H1 (cell line): ENCODE results near the gene CRB2. TPM values are rescaled to one million over a fixed set of nuclear protein-coding genes. Genes with fewer than 3 reads are reported as not detected.

Source experiments
- CTCF ChIA-PET: fragments of 300-600 bp; sonication (Branson Sonifier 250); formaldehyde crosslinking; loops from one replicate; lab custom pipeline; 2021; ENCODE audit not compliant: partially characterized antibody; lab: Charles Lee
- POLR2A ChIA-PET: fragments of 300-600 bp; sonication (Branson Sonifier 250); formaldehyde crosslinking; loops from one replicate; lab custom pipeline; 2021; ENCODE audit warnings: inconsistent platforms; ENCODE audit not compliant: partially characterized antibody; lab: Charles Lee
- DNase-seq, 2 experiments: peaks; one replicate each; pipeline versions ENCODE4 v3.0.0 to v3.0.0-alpha.2; 2010 to 2022; ENCODE audit warnings: low spot score in 2 of 2, low read depth in 1 of 2, mixed read lengths in 1 of 2
- FAIRE-seq: peaks from 2 replicates; lab custom pipeline; 2011; peaks lifted over from hg19 to GRCh38; lab: Jason Lieb, UNC
- H2AFZ ChIP-seq: 2 replicates; pipeline ENCODE4 v1.8.1; 2012; ENCODE audit warnings: low read length, inconsistent platforms
- H2AK5ac ChIP-seq: 2 replicates; pipeline ENCODE4 v1.6.1; 2013; ENCODE audit warnings: low read depth, low read length
- H2BK120ac ChIP-seq: replicated peaks from 2 replicates; pipeline ENCODE3; 2013; ENCODE audit warnings: low read depth, low read length, inconsistent platforms
- H2BK12ac ChIP-seq: 2 replicates; pipeline ENCODE4 v1.6.1; 2013; ENCODE audit warnings: low read depth, low read length
- H2BK15ac ChIP-seq: 2 replicates; pipeline ENCODE4 v1.6.1; 2013; ENCODE audit warnings: low read length
- H2BK20ac ChIP-seq: 2 replicates; pipeline ENCODE4 v1.6.1; 2013; ENCODE audit warnings: low read length
- H2BK5ac ChIP-seq: 2 replicates; pipeline ENCODE4 v1.6.1; 2013; ENCODE audit warnings: low read depth, low read length
- H3K14ac ChIP-seq: 2 replicates; pipeline ENCODE4 v1.6.1; 2013; ENCODE audit warnings: inconsistent platforms; ENCODE audit not compliant: insufficient read length
- H3K18ac ChIP-seq: 2 replicates; pipeline ENCODE4 v1.6.1; 2013; ENCODE audit warnings: low read length; ENCODE audit errors: extremely low read depth
- H3K23ac ChIP-seq: 2 replicates; pipeline ENCODE4 v1.6.1; 2013; ENCODE audit warnings: inconsistent platforms; ENCODE audit not compliant: insufficient read length
- H3K23me2 ChIP-seq: 2 replicates; pipeline ENCODE4 v1.6.1; 2013; ENCODE audit warnings: low read depth, low read length
- H3K27ac ChIP-seq: 2 replicates; pipeline ENCODE4 v1.6.1; 2011; ENCODE audit warnings: low read depth, low read length, inconsistent platforms
- H3K27me3 ChIP-seq, 4 experiments: replicated peaks in 1 of 4; 1 replicate in 1 of 4; 2 replicates in 3 of 4; pipeline versions ENCODE4 v1.6.1 to v1.8.1; 2011 to 2013; ENCODE audit warnings: low read length in 3 of 4, mild to moderate bottlenecking in 3 of 4, inconsistent platforms in 2 of 4, mixed read lengths in 2 of 4, moderate library complexity in 1 of 4; ENCODE audit not compliant: control insufficient read depth in 3 of 4, insufficient read depth in 3 of 4; ENCODE audit errors: extremely low read depth in 1 of 4
- H3K36me3 ChIP-seq, 4 experiments: 2 replicates each; pipeline versions ENCODE4 v1.6.1 to v1.8.1; 2011 to 2013; ENCODE audit warnings: mild to moderate bottlenecking in 4 of 4, low read length in 3 of 4, moderate library complexity in 2 of 4, control low read depth in 1 of 4, inconsistent platforms in 1 of 4; ENCODE audit not compliant: insufficient read depth in 4 of 4, control insufficient read depth in 2 of 4
- H3K4ac ChIP-seq: replicated peaks from 2 replicates; pipeline ENCODE3; 2013; ENCODE audit warnings: low read length, low read depth, mixed read lengths, inconsistent platforms; ENCODE audit not compliant: insufficient read length
- H3K4me1 ChIP-seq, 4 experiments: replicated peaks in 1 of 4; 1 replicate in 1 of 4; 2 replicates in 3 of 4; pipeline versions ENCODE4 v1.6.1 to v1.8.1; 2011 to 2013; ENCODE audit warnings: low read length in 3 of 4, inconsistent platforms in 2 of 4, mixed read lengths in 1 of 4; ENCODE audit not compliant: insufficient read depth in 4 of 4, control insufficient read depth in 3 of 4
- H3K4me2 ChIP-seq, 2 experiments: 2 replicates each; pipeline versions ENCODE4 v1.6.1 to v1.8.1; 2011 to 2013; ENCODE audit warnings: low read depth in 2 of 2, low read length in 2 of 2, control low read depth in 1 of 2, inconsistent platforms in 1 of 2, mild to moderate bottlenecking in 1 of 2; ENCODE audit not compliant: insufficient read depth in 1 of 2
- H3K4me3 ChIP-seq, 4 experiments: fragments of 200-600, 300-600 bp in 1 of 4; sonication (generic), shearing (Covaris generic), sonication (Bioruptor Twin) in 1 of 4; 2 replicates each; pipeline versions ENCODE4 v1.5.1 to v1.8.1; 2011 to 2016; ENCODE audit warnings: low read length in 4 of 4, low read depth in 3 of 4, control low read depth in 2 of 4, inconsistent platforms in 2 of 4, mild to moderate bottlenecking in 2 of 4, mixed read lengths in 1 of 4, moderate library complexity in 1 of 4; ENCODE audit not compliant: insufficient read depth in 2 of 4; ENCODE audit errors: extremely low read depth in 1 of 4
- H3K56ac ChIP-seq: replicated peaks from 2 replicates; pipeline ENCODE3; 2013; ENCODE audit warnings: low read depth, mild to moderate bottlenecking, mixed read lengths, low read length, inconsistent platforms; ENCODE audit not compliant: insufficient read length
- H3K79me1 ChIP-seq: 2 replicates; pipeline ENCODE4 v1.6.1; 2013; ENCODE audit warnings: low read depth, low read length, control low read depth
- H3K79me2 ChIP-seq, 2 experiments: 2 replicates each; pipeline versions ENCODE4 v1.6.1 to v1.8.1; 2012 to 2013; ENCODE audit warnings: low read length in 2 of 2, mild to moderate bottlenecking in 2 of 2, inconsistent platforms in 1 of 2; ENCODE audit not compliant: insufficient read depth in 2 of 2, control insufficient read depth in 1 of 2
- H3K9ac ChIP-seq, 4 experiments: replicated peaks in 1 of 4; 1 replicate in 1 of 4; 2 replicates in 3 of 4; pipeline versions ENCODE4 v1.6.1 to v1.8.1; 2011 to 2013; ENCODE audit warnings: low read depth in 3 of 4, low read length in 3 of 4, control low read depth in 2 of 4, mild to moderate bottlenecking in 2 of 4, moderate library complexity in 2 of 4, inconsistent platforms in 1 of 4; ENCODE audit errors: extremely low read depth in 1 of 4
- H3K9me3 ChIP-seq, 2 experiments: 2 replicates each; pipeline versions ENCODE4 v1.6.1 to v1.8.1; 2012 to 2013; ENCODE audit warnings: mild to moderate bottlenecking in 2 of 2, moderate library complexity in 2 of 2, control low read depth in 1 of 2, inconsistent platforms in 1 of 2, low read depth in 1 of 2, low read length in 1 of 2, mixed read lengths in 1 of 2; ENCODE audit not compliant: insufficient read depth in 2 of 2
- H4K20me1 ChIP-seq, 2 experiments: replicated peaks in 1 of 2; 2 replicates each; pipeline versions ENCODE3 to v1.8.1; 2011 to 2013; ENCODE audit warnings: inconsistent platforms in 2 of 2, low read length in 2 of 2, mild to moderate bottlenecking in 1 of 2; ENCODE audit not compliant: insufficient read depth in 2 of 2, control insufficient read depth in 1 of 2
- H4K5ac ChIP-seq: 2 replicates; pipeline ENCODE4 v1.6.1; 2013; ENCODE audit warnings: low read length, low read depth, mixed read lengths, inconsistent platforms; ENCODE audit not compliant: insufficient read length
- H4K8ac ChIP-seq: 2 replicates; pipeline ENCODE4 v1.8.0; 2013; ENCODE audit warnings: mild to moderate bottlenecking, moderate library complexity, low read length, inconsistent platforms; ENCODE audit not compliant: insufficient read depth; ENCODE audit errors: extremely low read depth
- H4K91ac ChIP-seq: replicated peaks from 2 replicates; pipeline ENCODE3; 2013; ENCODE audit warnings: low read length, mixed read lengths, inconsistent platforms; ENCODE audit not compliant: insufficient read length
- BACH1 ChIP-seq: IDR thresholded peaks from 2 replicates; pipeline ENCODE4 v1.6.1; 2012; ENCODE audit warnings: low read length, improper control_type of control experiment
- EGR1 ChIP-seq: IDR thresholded peaks from 2 replicates; pipeline ENCODE4 v1.6.1; 2011; ENCODE audit warnings: low read depth, low read length, borderline replicate concordance
- EZH2 ChIP-seq: fragments of 200-600 bp; sonication (generic); IDR thresholded peaks from 2 replicates; pipeline ENCODE4 v1.7.1; 2012; ENCODE audit warnings: low read depth, mild to moderate bottlenecking, moderate library complexity, low read length, inconsistent platforms; ENCODE audit not compliant: severe bottlenecking
- MAFK ChIP-seq: IDR thresholded peaks from 2 replicates; pipeline ENCODE4 v1.6.1; 2012; ENCODE audit warnings: low read depth, mild to moderate bottlenecking, improper control_type of control experiment, low read length
- WGBS, 2 experiments: shearing (Covaris generic) in 1 of 2; methylation state at CpG; one replicate each; pipeline versions ENCODE4 v1.1.6 to v1.1.7; 2013 to 2015; ENCODE audit warnings: low lambda C conversion rate in 2 of 2, mixed read lengths in 2 of 2, inconsistent platforms in 1 of 2, low coverage in 1 of 2, missing lambda C conversion rate in 1 of 2; ENCODE audit not compliant: insufficient replicate concordance in 2 of 2, insufficient coverage in 1 of 2, insufficient read length in 1 of 2; ENCODE audit errors: extremely low coverage in 1 of 2, missing lambda C conversion rate in 1 of 2; 5-methylcytosine and 5-hydroxymethylcytosine counted together
- polyA plus RNA-seq, 7 experiments: library from polyadenylated mRNA; depleted of rRNA in 3 of 7; stranded (reverse) in 5 of 7; unstranded in 2 of 7; fragments of >200 nt in 5 of 7; fragments of 200-250 nt in 2 of 7; gene quantifications; 1 replicate in 5 of 7; 2 replicates in 1 of 7; 4 replicates in 1 of 7; pipeline versions ENCODE4 v1.2.1 to v1.2.3, GENCODE V29; 2011 to 2013; ENCODE audit warnings: missing spikeins in 2 of 7, mixed read lengths in 2 of 7
- total RNA-seq: library from RNA; stranded (reverse); fragmentation: NEBNext Ultra II Directional; extraction: Animal tissue kit (Norgen Biotek cat#: 25700); gene quantifications from 2 replicates; pipeline ENCODE4 v1.2.1, GENCODE V29; 2021

The CRB2 gene
- total and polyA plus RNA-seq, 2 of the 8 experiments (the other 6 are each of a cell fraction or from before 2014, with no cell fraction given), result 4.0 to 8.4 TPM

- no peak overlapping the region for H4K5ac ChIP-seq
- no peak overlapping the region for H2BK5ac ChIP-seq
- POLR2A ChIA-PET, result interaction anchor here (1.0 to 1.5 kb wide), 2 partner anchors 240 to 254 kb away, joined by 3 to 5 read pairs; no protein-coding TSS in a partner anchor
- no peak overlapping the region for H3K18ac ChIP-seq
- no peak overlapping the region for H2BK120ac ChIP-seq
- H4K8ac ChIP-seq, result no peak overlapping the region
- no peak overlapping the region for H3K56ac ChIP-seq
- peaks cover 0 to 11% (median 0%) of the 10 kb centered on the region in 4 experiments; a peak in 2 of 7 replicates for H3K4me1 ChIP-seq
- H2BK20ac ChIP-seq, result no peak overlapping the region
- peaks cover 11% of the 10 kb centered on the region for H3K23me2 ChIP-seq
- H3K27me3 ChIP-seq, result no peaks in the 10 kb centered on the region
- H3K23ac ChIP-seq, result no peak overlapping the region
- no peak overlapping the region for H2AK5ac ChIP-seq
- no peak overlapping the region for H3K14ac ChIP-seq
- CTCF ChIA-PET, result interaction anchor here (0.5 to 2.9 kb wide), 6 partner anchors 8 to 263 kb away, joined by 3 to 14 read pairs (median 3); no protein-coding TSS in a partner anchor
- H3K4me2 ChIP-seq, result no peak overlapping the region
- no peak for FAIRE-seq
- no peaks in the 10 kb centered on the region for H3K9me3 ChIP-seq
- H3K27ac ChIP-seq, result no peak overlapping the region
- no peak overlapping the region for H3K4ac ChIP-seq
- 95% methylated on average over 9 of the region's 9 CpGs; no CpG with 5 or more reads in 1 of the 2 experiments for WGBS, 2 experiments
- H4K20me1 ChIP-seq, result peaks cover 0 to 10% of the 10 kb centered on the region in 2 experiments
- no peak overlapping the region for H2BK12ac ChIP-seq
- H2BK15ac ChIP-seq, result no peak overlapping the region
- no peak overlapping the region for H3K4me3 ChIP-seq
- H3K79me1 ChIP-seq, result no peaks in the 10 kb centered on the region
- no peak for DNase-seq
- H4K91ac ChIP-seq, result no peak overlapping the region
- H2AFZ ChIP-seq, result no peak overlapping the region
- no peaks in the 10 kb centered on the region for H3K79me2 ChIP-seq
- no peak overlapping the region for H3K9ac ChIP-seq
- no peaks in the 10 kb centered on the region for H3K36me3 ChIP-seq
- no peak for TF ChIP-seq EZH2
- TF ChIP-seq MAFK, result no peak
- TF ChIP-seq EGR1, result no peak
- no peak for TF ChIP-seq BACH1
These were observed 10.0 kb upstream of the CRB2 start for GRCh38 chr9:123346026-123346425.
